Esophagus muscularis mucosa (tissue), 4 donors: ENCODE data around the gene KREMEN1.

Source experiments
- EP300 ChIP-seq: sonication (generic); formaldehyde crosslinking; IDR thresholded peaks from one replicate; pipeline ENCODE4 v1.6.1; 2017; ENCODE audit warnings: antibody characterized with exemption
- POLR2AphosphoS5 ChIP-seq, 2 donors: sonication (generic); formaldehyde crosslinking; IDR thresholded peaks; one replicate each; pipeline ENCODE4 v1.6.1; 2017; ENCODE audit warnings: antibody characterized with exemption in 2 of 2
- TF ChIP-seq, protein P1 (sequence below), 3 experiments: fragments of 200-600 bp in 2 of 3; fragments of 450-650 bp in 1 of 3; sonication (generic) in 2 of 3; IDR thresholded peaks; one replicate each; pipeline ENCODE4 v1.5.1; 2017 to 2019; ENCODE audit warnings: antibody characterized with exemption in 3 of 3, mild to moderate bottlenecking in 2 of 3, moderate library complexity in 1 of 3

- TF ChIP-seq, protein P1, sequence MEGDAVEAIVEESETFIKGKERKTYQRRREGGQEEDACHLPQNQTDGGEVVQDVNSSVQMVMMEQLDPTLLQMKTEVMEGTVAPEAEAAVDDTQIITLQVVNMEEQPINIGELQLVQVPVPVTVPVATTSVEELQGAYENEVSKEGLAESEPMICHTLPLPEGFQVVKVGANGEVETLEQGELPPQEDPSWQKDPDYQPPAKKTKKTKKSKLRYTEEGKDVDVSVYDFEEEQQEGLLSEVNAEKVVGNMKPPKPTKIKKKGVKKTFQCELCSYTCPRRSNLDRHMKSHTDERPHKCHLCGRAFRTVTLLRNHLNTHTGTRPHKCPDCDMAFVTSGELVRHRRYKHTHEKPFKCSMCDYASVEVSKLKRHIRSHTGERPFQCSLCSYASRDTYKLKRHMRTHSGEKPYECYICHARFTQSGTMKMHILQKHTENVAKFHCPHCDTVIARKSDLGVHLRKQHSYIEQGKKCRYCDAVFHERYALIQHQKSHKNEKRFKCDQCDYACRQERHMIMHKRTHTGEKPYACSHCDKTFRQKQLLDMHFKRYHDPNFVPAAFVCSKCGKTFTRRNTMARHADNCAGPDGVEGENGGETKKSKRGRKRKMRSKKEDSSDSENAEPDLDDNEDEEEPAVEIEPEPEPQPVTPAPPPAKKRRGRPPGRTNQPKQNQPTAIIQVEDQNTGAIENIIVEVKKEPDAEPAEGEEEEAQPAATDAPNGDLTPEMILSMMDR (IDR thresholded peaks at IDR 0.05): no peak
- TF ChIP-seq POLR2AphosphoS5 (IDR thresholded peaks at IDR 0.05): no peak
- TF ChIP-seq EP300: no peak
These were observed 14.2 kb downstream of the KREMEN1 start for GRCh38 chr22:29087012-29087411.
